K562 (cell line): ENCODE results near the gene SRC. TPM values are rescaled to one million over a fixed set of nuclear protein-coding genes. Genes with fewer than 3 reads are reported as not detected.

Source experiments
- ATAC-seq: fragments of 200-7000 bp; cut with Tn5 transposase; 3 replicates; pipeline ENCODE4 v1.9.1; 2020; ENCODE audit warnings: moderate library complexity
- BruUV-seq: library from RNA; stranded (reverse); fragments of 400-500 nt; replicated peaks from 2 replicates; lab custom pipeline; 2021; lab: Mats Ljungman, UMichigan
- CTCF ChIA-PET: fragments of 300-600 bp; formaldehyde crosslinking; extraction: SDS; loops from one replicate; lab custom pipeline; 2021; ENCODE audit warnings: low intra/inter-chr PET ratio; lab: Yijun Ruan, JAX
- POLR2A ChIA-PET: fragments of 300-600, 350-650 bp; sonication (Branson Sonifier 250); formaldehyde crosslinking; extraction: SDS; loops from one replicate; lab custom pipeline; 2021; ENCODE audit warnings: antibody characterized with exemption, inconsistent platforms; lab: Yijun Ruan, JAX
- DNase-seq, 4 experiments: peaks; one replicate each; pipeline versions ENCODE4 v3.0.0 to v3.0.0-alpha.2; 2011 to 2018; ENCODE audit warnings: low spot score in 3 of 4, mixed read lengths in 3 of 4; ENCODE audit errors: extremely low read depth in 1 of 4
- FAIRE-seq: peaks from 2 replicates; lab custom pipeline; 2011; peaks lifted over from hg19 to GRCh38; lab: Jason Lieb, UNC
- H2AFZ ChIP-seq: 2 replicates; pipeline ENCODE4 v1.6.0; 2011; ENCODE audit warnings: low read depth, low read length, control low read depth, inconsistent platforms
- H3K27ac ChIP-seq: fragments of 200-600 bp; 3 replicates; pipeline ENCODE4 v1.8.0; 2011; ENCODE audit warnings: low read depth, mild to moderate bottlenecking, control low read depth, inconsistent platforms, low read length, moderate library complexity, mixed read lengths; ENCODE audit errors: extremely low read depth
- H3K27me3 ChIP-seq, 2 experiments: fragments of 300-600 bp in 1 of 2; 2 replicates in 1 of 2; 3 replicates in 1 of 2; pipeline versions ENCODE4 v1.6.0 to v1.8.0; 2011; ENCODE audit warnings: inconsistent platforms in 2 of 2, low read length in 2 of 2, mild to moderate bottlenecking in 1 of 2, mixed read lengths in 1 of 2, moderate library complexity in 1 of 2; ENCODE audit not compliant: control insufficient read depth in 2 of 2, insufficient read depth in 2 of 2
- H3K36me3 ChIP-seq: fragments of 300-600 bp; 3 replicates; pipeline ENCODE4 v1.8.0; 2011; ENCODE audit warnings: mild to moderate bottlenecking, low read length, inconsistent platforms; ENCODE audit not compliant: control insufficient read depth, insufficient read depth
- H3K4me1 ChIP-seq, 2 experiments: fragments of 200-600 bp in 1 of 2; replicated peaks in 1 of 2; 2 replicates in 1 of 2; 3 replicates in 1 of 2; pipeline versions ENCODE4 v1.5.1 to v1.8.0; 2011; ENCODE audit warnings: inconsistent platforms in 2 of 2, low read length in 2 of 2, mild to moderate bottlenecking in 1 of 2, mixed read lengths in 1 of 2, moderate library complexity in 1 of 2; ENCODE audit not compliant: control insufficient read depth in 2 of 2, insufficient read depth in 2 of 2
- H3K4me2 ChIP-seq: 2 replicates; pipeline ENCODE4 v1.6.1; 2011; ENCODE audit warnings: low read length, control low read depth, inconsistent platforms, mixed read lengths; ENCODE audit not compliant: insufficient read depth
- H3K4me3 ChIP-seq: fragments of 200-600 bp; sonication (generic), shearing (Covaris generic); 2 replicates; pipeline ENCODE4 v1.5.1; 2016; ENCODE audit warnings: control low read depth, inconsistent platforms
- H3K79me2 ChIP-seq: fragments of 200-600 bp; 3 replicates; pipeline ENCODE4 v1.8.0; 2011; ENCODE audit warnings: low read length, inconsistent platforms; ENCODE audit not compliant: control insufficient read depth, insufficient read depth
- H3K9ac ChIP-seq, 2 experiments: 2 replicates each; pipeline versions ENCODE4 v1.6.0 to v1.6.1; 2011; ENCODE audit warnings: low read depth in 2 of 2, low read length in 2 of 2, control low read depth in 1 of 2, inconsistent platforms in 1 of 2, mild to moderate bottlenecking in 1 of 2, mixed read lengths in 1 of 2; ENCODE audit not compliant: insufficient read depth in 1 of 2
- H3K9me1 ChIP-seq: one replicate; pipeline ENCODE4 v1.6.0; 2011; ENCODE audit warnings: inconsistent platforms, mild to moderate bottlenecking, low read length, moderate library complexity; ENCODE audit not compliant: control insufficient read depth, insufficient read depth
- H3K9me3 ChIP-seq: replicated peaks from 2 replicates; pipeline ENCODE4 v1.5.1; 2011; ENCODE audit warnings: low read depth, low read length, inconsistent platforms; ENCODE audit not compliant: control insufficient read depth, insufficient read depth
- H4K20me1 ChIP-seq: replicated peaks from 2 replicates; pipeline ENCODE4 v1.6.1; 2011; ENCODE audit warnings: low read length, inconsistent platforms, mixed read lengths; ENCODE audit not compliant: control insufficient read depth, insufficient read depth
- HDAC3 ChIP-seq: fragments of 450-650 bp; IDR thresholded peaks from 2 replicates; pipeline ENCODE4 v1.6.1; 2018; ENCODE audit warnings: borderline replicate concordance, mild to moderate bottlenecking, moderate library complexity; ENCODE audit not compliant: partially characterized antibody
- HINFP ChIP-seq: fragments of 450-650 bp; conservative IDR thresholded peaks from 2 replicates; pipeline ENCODE4 v1.6.1; 2016; ENCODE audit warnings: missing genetic modification characterization, low read depth, mild to moderate bottlenecking, control low read depth, missing compliant biosample characterization
- ILK ChIP-seq: fragments of 450-650 bp; IDR thresholded peaks from 2 replicates; pipeline ENCODE4 v1.6.1; 2016; ENCODE audit warnings: missing genetic modification characterization, low read depth, mild to moderate bottlenecking, missing compliant biosample characterization, moderate library complexity, borderline replicate concordance
- MAX ChIP-seq: sonication (generic); formaldehyde crosslinking; IDR thresholded peaks from 2 replicates; pipeline ENCODE4 v1.9.0; 2022; ENCODE audit warnings: mild to moderate bottlenecking, missing genetic modification reagents
- MTA3 ChIP-seq: fragments of 450-650 bp; formaldehyde crosslinking; IDR thresholded peaks from 2 replicates; pipeline ENCODE4 v1.6.1; 2017; ENCODE audit warnings: mild to moderate bottlenecking, borderline replicate concordance
- RERE ChIP-seq: sonication (generic); formaldehyde crosslinking; IDR thresholded peaks from 2 replicates; pipeline ENCODE4 v1.8.0; 2023; ENCODE audit warnings: missing genetic modification reagents, mild to moderate bottlenecking, borderline replicate concordance
- ZNF263 ChIP-seq: sonication (generic); formaldehyde crosslinking; IDR thresholded peaks from 2 replicates; pipeline ENCODE4 v1.8.0; 2022; ENCODE audit warnings: mild to moderate bottlenecking, missing genetic modification reagents, borderline replicate concordance
- WGBS: fragments of 100-300 bp; shearing (Covaris generic); methylation state at CpG from one replicate; pipeline ENCODE4 v1.1.6; 2016; ENCODE audit warnings: low coverage, mixed read lengths; ENCODE audit not compliant: insufficient coverage; ENCODE audit errors: missing lambda C conversion rate; 5-methylcytosine and 5-hydroxymethylcytosine counted together
- in situ Hi-C: fragments of 300-500 bp; cut with MboI; formaldehyde crosslinking; loops from 4 replicates; pipeline ENCODE4 v1.15.0; 2018; ENCODE audit warnings: inconsistent platforms, mixed read lengths
- intact Hi-C: fragments of 100-400 bp; cut with micrococcal nuclease; formaldehyde crosslinking; loops from 2 replicates; pipeline ENCODE4 v1.14.2; 2022
- polyA plus RNA-seq, 8 experiments: library from polyadenylated mRNA; depleted of rRNA in 4 of 8; stranded (reverse) in 5 of 8; unstranded in 3 of 8; fragments of >200 nt; fragmentation: Nextera tagmentation in 2 of 8; fragmentation: Illumina TruSeq in 1 of 8; extraction: Ambion mirVana in 2 of 8; extraction: Trizol in 1 of 8; gene quantifications; 2 replicates each; pipeline versions ENCODE4 v1.2.1 to v1.2.3, GENCODE V29; 2011 to 2014; ENCODE audit warnings: inconsistent platforms in 1 of 8, missing spikeins in 1 of 8
- total RNA-seq, 7 experiments: library from RNA; depleted of rRNA in 6 of 7; stranded (reverse); fragments of >200 nt in 6 of 7; fragmentation: Illumina TruSeq in 2 of 7; extraction: Trizol in 2 of 7; gene quantifications; 2 replicates each; pipeline versions ENCODE4 v1.2.1 to v1.2.3, GENCODE V29; 2011 to 2021; ENCODE audit warnings: low replicate concordance in 1 of 7

SRC gene
- total and polyA plus RNA-seq, 9 of the 15 experiments (the other 6 are each of a cell fraction or from before 2014, with no cell fraction given), result 0.06 to 8.5 (median 3.1) TPM

GRCh38 chr20:37386505-37387251, 40.7 kb downstream of the SRC start:
- Histone ChIP-seq H3K27ac (no peak overlapping the region), H3K36me3 (no peaks in the 10 kb centered on the region), H3K4me2 (no peak overlapping the region), H3K4me3 (no peak overlapping the region), H3K9me1 (no peaks in the 10 kb centered on the region), H4K20me1 (no peaks in the 10 kb centered on the region), H3K79me2 (peaks cover 3% of the 10 kb centered on the region; the same call in 1 of the 3 replicates), H3K27me3 (no peaks in the 10 kb centered on the region), H3K9ac (peak overlapping the region in 1 of 2 experiments; percentile 75; a peak in 2 of 4 replicates), H2AFZ (no peak overlapping the region), H3K4me1 (peaks cover 13 to 65% of the 10 kb centered on the region in 2 experiments; a peak in 4 of 5 replicates), H3K9me3 (no peaks in the 10 kb centered on the region)
- intact Hi-C loops (loop anchor here (5.0 kb wide), 1 partner anchor 189 kb away; no protein-coding TSS in a partner anchor), in situ Hi-C loops (no loop called here)
- POLR2A ChIA-PET, result no interaction called here
- FAIRE-seq (no peak), ATAC-seq (no peak), DNase-seq (peak in 2 of 4 experiments; percentile 49 to 51)
- TF ChIP-seq ZNF263 (CRISPR knock-in tag) (no peak), RERE (no peak), MTA3 (no peak), ILK (tag) (no peak), MAX (CRISPR knock-in tag) (peak; percentile 54; the same call in 1 of the 2 replicates), HINFP (tag) (no peak), HDAC3 (no peak)
- 74% methylated on average over 15 of the region's 20 CpGs for WGBS
- BruUV-seq, result no TSS peak
- CTCF ChIA-PET, result interaction anchor here (3.0 kb wide), 1 partner anchor 104 kb away, joined by 19 read pairs; no protein-coding TSS in a partner anchor
